ENCODE data around the gene POU4F1.

DNA sequence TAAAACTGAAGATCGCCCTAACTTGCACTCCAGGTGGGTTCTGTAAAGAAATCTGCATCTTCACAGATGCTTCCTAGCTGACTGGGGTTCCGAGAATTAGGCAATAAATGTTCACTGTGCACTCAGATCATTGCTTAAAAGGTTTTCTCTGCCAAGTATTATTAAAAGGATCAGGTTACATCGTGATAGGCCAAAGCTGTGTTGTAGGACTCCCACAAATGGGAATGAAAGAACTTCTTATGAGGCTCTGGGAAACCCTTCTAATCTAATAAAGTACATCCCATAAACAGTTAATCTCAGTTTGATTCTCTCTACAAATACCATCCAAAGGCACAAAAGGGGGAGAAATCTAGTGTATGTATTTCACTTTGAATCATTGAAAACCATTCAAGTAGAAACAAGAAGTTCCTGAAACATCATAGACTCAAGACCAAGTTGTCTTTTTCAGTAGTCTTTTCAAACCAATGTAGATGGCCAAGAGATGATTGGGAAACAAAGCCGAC is 7.1 kb upstream of the POU4F1 start:
- TF ChIP-seq, protein P1, sequence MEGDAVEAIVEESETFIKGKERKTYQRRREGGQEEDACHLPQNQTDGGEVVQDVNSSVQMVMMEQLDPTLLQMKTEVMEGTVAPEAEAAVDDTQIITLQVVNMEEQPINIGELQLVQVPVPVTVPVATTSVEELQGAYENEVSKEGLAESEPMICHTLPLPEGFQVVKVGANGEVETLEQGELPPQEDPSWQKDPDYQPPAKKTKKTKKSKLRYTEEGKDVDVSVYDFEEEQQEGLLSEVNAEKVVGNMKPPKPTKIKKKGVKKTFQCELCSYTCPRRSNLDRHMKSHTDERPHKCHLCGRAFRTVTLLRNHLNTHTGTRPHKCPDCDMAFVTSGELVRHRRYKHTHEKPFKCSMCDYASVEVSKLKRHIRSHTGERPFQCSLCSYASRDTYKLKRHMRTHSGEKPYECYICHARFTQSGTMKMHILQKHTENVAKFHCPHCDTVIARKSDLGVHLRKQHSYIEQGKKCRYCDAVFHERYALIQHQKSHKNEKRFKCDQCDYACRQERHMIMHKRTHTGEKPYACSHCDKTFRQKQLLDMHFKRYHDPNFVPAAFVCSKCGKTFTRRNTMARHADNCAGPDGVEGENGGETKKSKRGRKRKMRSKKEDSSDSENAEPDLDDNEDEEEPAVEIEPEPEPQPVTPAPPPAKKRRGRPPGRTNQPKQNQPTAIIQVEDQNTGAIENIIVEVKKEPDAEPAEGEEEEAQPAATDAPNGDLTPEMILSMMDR (IDR thresholded peaks at IDR 0.05), result no peak
- TF ChIP-seq POLR2A (IDR thresholded peaks at IDR 0.05) (no peak), EP300 (IDR thresholded peaks at IDR 0.05) (no peak)
